IMR-90 (cell line): ENCODE data around the gene C17orf67. TPM values are rescaled to one million over a fixed set of nuclear protein-coding genes. Genes with fewer than 3 reads are reported as not detected.

Source experiments
- ATAC-seq: fragments of 200-7000 bp; cut with Tn5 transposase; 2 replicates; pipeline ENCODE4 v1.9.1; 2020; ENCODE audit warnings: low read depth, mild to moderate bottlenecking, moderate library complexity
- BruUV-seq: library from RNA; stranded (reverse); fragments of 400-500 nt; replicated peaks from 2 replicates; lab custom pipeline; 2021; lab: Mats Ljungman, UMichigan
- CTCF ChIA-PET: fragments of 300-600 bp; formaldehyde crosslinking; extraction: SDS; loops from one replicate; lab custom pipeline; 2021; ENCODE audit warnings: antibody characterized with exemption; lab: Yijun Ruan, JAX
- POLR2A ChIA-PET: fragments of 300-600 bp; sonication (Branson Sonifier 250); formaldehyde crosslinking; loops from one replicate; lab custom pipeline; 2022; ENCODE audit warnings: antibody characterized with exemption; ENCODE audit not compliant: unreplicated experiment; lab: Charles Lee
- DNase-seq: peaks from one replicate; pipeline ENCODE4 v3.0.0; 2013
- H2AFZ ChIP-seq: replicated peaks from 2 replicates; pipeline ENCODE3; 2013; ENCODE audit warnings: low read length, mild to moderate bottlenecking; ENCODE audit not compliant: poor library complexity
- H2AK5ac ChIP-seq: 2 replicates; pipeline ENCODE4 v1.6.1; 2013; ENCODE audit warnings: low read depth, low read length, inconsistent platforms
- H2AK9ac ChIP-seq: replicated peaks from 2 replicates; pipeline ENCODE3; 2013; ENCODE audit warnings: mild to moderate bottlenecking, low read depth, low read length, moderate library complexity; ENCODE audit not compliant: poor library complexity
- H2BK120ac ChIP-seq: 2 replicates; pipeline ENCODE4 v1.6.1; 2013; ENCODE audit warnings: low read depth, low read length, inconsistent platforms
- H2BK15ac ChIP-seq: 3 replicates; pipeline ENCODE4 v1.6.1; 2013; ENCODE audit warnings: low read depth, low read length, inconsistent platforms
- H2BK20ac ChIP-seq: 2 replicates; pipeline ENCODE4 v1.6.1; 2013; ENCODE audit warnings: low read depth, mild to moderate bottlenecking, inconsistent platforms, low read length, moderate library complexity
- H2BK5ac ChIP-seq: 2 replicates; pipeline ENCODE4 v1.6.1; 2013; ENCODE audit warnings: mild to moderate bottlenecking, low read depth, low read length, inconsistent platforms; ENCODE audit not compliant: poor library complexity, severe bottlenecking
- H3K14ac ChIP-seq: replicated peaks from 2 replicates; pipeline ENCODE4 v1.6.1; 2013; ENCODE audit warnings: low read depth, low read length, inconsistent platforms
- H3K18ac ChIP-seq: 2 replicates; pipeline ENCODE4 v1.6.1; 2013; ENCODE audit warnings: low read depth, low read length, control low read depth
- H3K23ac ChIP-seq: 2 replicates; pipeline ENCODE4 v1.6.1; 2013; ENCODE audit warnings: low read depth, low read length, inconsistent platforms
- H3K27ac ChIP-seq: 2 replicates; pipeline ENCODE4 v1.5.1; 2013; ENCODE audit warnings: mild to moderate bottlenecking, control low read depth, low read length; ENCODE audit not compliant: insufficient read depth
- H3K27me3 ChIP-seq: 2 replicates; pipeline ENCODE4 v1.6.1; 2013; ENCODE audit warnings: low read length; ENCODE audit not compliant: control insufficient read depth, insufficient read depth
- H3K36me3 ChIP-seq: 2 replicates; pipeline ENCODE4 v1.6.1; 2013; ENCODE audit warnings: low read length, mixed read lengths; ENCODE audit not compliant: control insufficient read depth, insufficient read depth
- H3K4ac ChIP-seq: 2 replicates; pipeline ENCODE4 v1.6.1; 2013; ENCODE audit warnings: low read depth, low read length, inconsistent platforms
- H3K4me1 ChIP-seq: 2 replicates; pipeline ENCODE4 v1.6.1; 2013; ENCODE audit warnings: low read length, mixed read lengths; ENCODE audit not compliant: control insufficient read depth, insufficient read depth
- H3K4me2 ChIP-seq: 2 replicates; pipeline ENCODE4 v1.6.1; 2013; ENCODE audit warnings: low read depth, mild to moderate bottlenecking, control low read depth, low read length, moderate library complexity
- H3K4me3 ChIP-seq: 2 replicates; pipeline ENCODE4 v1.5.1; 2013; ENCODE audit warnings: low read depth, mild to moderate bottlenecking, control low read depth, low read length, moderate library complexity; ENCODE audit not compliant: insufficient read depth
- H3K56ac ChIP-seq: 2 replicates; pipeline ENCODE4 v1.6.1; 2013; ENCODE audit warnings: low read length, inconsistent platforms; ENCODE audit not compliant: insufficient read depth; ENCODE audit errors: extremely low read depth
- H3K79me1 ChIP-seq, 2 experiments: 2 replicates each; pipeline ENCODE4 v1.6.1; 2013; ENCODE audit warnings: low read length in 2 of 2, inconsistent platforms in 1 of 2, low read depth in 1 of 2
- H3K9ac ChIP-seq: 2 replicates; pipeline ENCODE4 v1.6.1; 2013; ENCODE audit warnings: low read depth, low read length, control low read depth
- H3K9me1 ChIP-seq: 2 replicates; pipeline ENCODE4 v1.6.1; 2013; ENCODE audit warnings: low read length, inconsistent platforms; ENCODE audit not compliant: insufficient read depth
- H3K9me3 ChIP-seq: 2 replicates; pipeline ENCODE4 v1.6.1; 2013; ENCODE audit warnings: low read length; ENCODE audit not compliant: control insufficient read depth, insufficient read depth
- H4K20me1 ChIP-seq: 2 replicates; pipeline ENCODE4 v1.6.1; 2013; ENCODE audit warnings: low read length, inconsistent platforms; ENCODE audit not compliant: insufficient read depth
- H4K5ac ChIP-seq: 2 replicates; pipeline ENCODE4 v1.6.1; 2013; ENCODE audit warnings: mild to moderate bottlenecking, low read depth, low read length, control low read depth
- H4K8ac ChIP-seq, 2 experiments: 2 replicates each; pipeline ENCODE4 v1.6.1; 2013; ENCODE audit warnings: low read depth in 2 of 2, low read length in 2 of 2, control low read depth in 1 of 2, inconsistent platforms in 1 of 2
- H4K91ac ChIP-seq: 2 replicates; pipeline ENCODE4 v1.6.1; 2013; ENCODE audit warnings: low read depth, low read length, inconsistent platforms; ENCODE audit not compliant: insufficient read depth
- BHLHE40 ChIP-seq: fragments of 150-350 bp; IDR thresholded peaks from 2 replicates; pipeline ENCODE4 v1.6.1; 2016; ENCODE audit warnings: mild to moderate bottlenecking, low read depth, low read length
- CEBPB ChIP-seq: IDR thresholded peaks from 2 replicates; pipeline ENCODE4 v1.6.1; 2012; ENCODE audit warnings: low read depth, low read length, improper control_type of control experiment
- CHD1 ChIP-seq: IDR thresholded peaks from 2 replicates; pipeline ENCODE4 v1.6.1; 2012; ENCODE audit warnings: low read depth, low read length, improper control_type of control experiment
- CTCF ChIP-seq: conservative IDR thresholded peaks from 2 replicates; pipeline ENCODE4 v1.5.1; 2012; ENCODE audit warnings: mild to moderate bottlenecking, low read depth, low read length, improper control_type of control experiment
- FOS ChIP-seq: fragments of 150-350 bp; IDR thresholded peaks from 2 replicates; pipeline ENCODE4 v1.6.1; 2016; ENCODE audit warnings: low read depth, low read length
- MAFK ChIP-seq: IDR thresholded peaks from 2 replicates; pipeline ENCODE4 v1.6.1; 2012; ENCODE audit warnings: low read depth, low read length, improper control_type of control experiment
- MXI1 ChIP-seq: IDR thresholded peaks from 2 replicates; pipeline ENCODE4 v1.6.1; 2012; ENCODE audit warnings: low read depth, mild to moderate bottlenecking, low read length, moderate library complexity, borderline replicate concordance
- NFE2L2 ChIP-seq: fragments of 150-350 bp; IDR thresholded peaks from 2 replicates; pipeline ENCODE4 v1.6.1; 2016; ENCODE audit warnings: low read depth, mild to moderate bottlenecking, low read length
- RCOR1 ChIP-seq: IDR thresholded peaks from 2 replicates; pipeline ENCODE4 v1.6.1; 2012; ENCODE audit warnings: mild to moderate bottlenecking, low read length, improper control_type of control experiment; ENCODE audit not compliant: insufficient replicate concordance
- WGBS, 2 experiments: methylation state at CpG; one replicate each; pipeline versions ENCODE4 v1.1.5 to v1.1.7; 2013; ENCODE audit warnings: missing lambda C conversion rate in 2 of 2; ENCODE audit not compliant: insufficient read length in 1 of 2; ENCODE audit errors: extremely low coverage in 2 of 2; 5-methylcytosine and 5-hydroxymethylcytosine counted together
- dilution Hi-C: fragments of 300-500 bp; cut with HindIII; formaldehyde crosslinking; loops from one replicate; pipeline ENCODE4 v1.14.3; 2018; ENCODE audit warnings: low sequenced_read_pairs; ENCODE audit not compliant: unreplicated experiment
- in situ Hi-C: fragments of 300-500 bp; cut with MboI; formaldehyde crosslinking; loops from 3 replicates; pipeline ENCODE4 v1.14.3; 2019; ENCODE audit warnings: low sequenced_read_pairs, inconsistent platforms, mixed read lengths
- intact Hi-C: fragments of 100-400 bp; cut with micrococcal nuclease; formaldehyde crosslinking; loops from 2 replicates; pipeline ENCODE4 v1.10.0; 2022
- polyA plus RNA-seq, 3 experiments: library from polyadenylated mRNA; depleted of rRNA; stranded (reverse); fragments of >200 nt; gene quantifications; 2 replicates each; pipeline ENCODE4 v1.2.3, GENCODE V29; 2012; ENCODE audit warnings: low replicate concordance in 1 of 3
- total RNA-seq: library from RNA; depleted of rRNA; stranded (reverse); fragments of >200 nt; gene quantifications from 2 replicates; pipeline ENCODE4 v1.2.3, GENCODE V29; 2012
- TF ChIP-seq, protein P1 (sequence below): fragments of 150-350 bp; IDR thresholded peaks from 2 replicates; pipeline ENCODE4 v1.6.1; 2016; ENCODE audit warnings: low read depth, mild to moderate bottlenecking, low read length, moderate library complexity, borderline replicate concordance
- TF ChIP-seq, protein P2 (sequence below): fragments of 150-350 bp; IDR thresholded peaks from 2 replicates; pipeline ENCODE4 v1.6.1; 2017; ENCODE audit warnings: mild to moderate bottlenecking, antibody characterized with exemption, low read length, low read depth

Gene C17orf67
- total and polyA plus RNA-seq, 2 of the 4 experiments (the other 2 are of a cell fraction) = 0.18 to 1.1 TPM

DNA sequence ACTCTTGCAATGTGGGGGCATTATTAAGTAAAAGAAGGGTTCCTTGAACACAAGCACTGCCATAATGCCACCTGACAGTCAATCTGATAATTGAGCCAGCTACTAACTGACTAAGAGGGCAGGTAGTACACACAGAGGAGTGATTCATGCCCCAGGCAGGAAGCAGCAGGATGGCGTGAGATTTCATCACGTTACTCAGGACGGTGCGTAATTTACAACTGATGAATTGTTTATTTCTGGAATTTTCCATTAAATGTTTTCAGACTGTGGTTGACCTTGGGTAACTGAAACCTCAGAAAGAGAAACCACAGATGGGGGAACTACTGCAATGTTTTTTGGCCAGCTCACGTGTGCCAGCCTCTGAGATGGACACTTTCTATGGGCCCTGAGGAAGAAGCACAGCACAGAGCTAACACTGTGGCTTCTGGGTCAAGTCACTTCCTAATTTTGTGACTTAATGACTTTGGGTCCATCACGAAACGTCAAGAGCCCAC, 46.7 kb downstream of the C17orf67 start:
- peak overlapping the region; percentile 89 for H2BK120ac ChIP-seq
- peak; percentile 98 for DNase-seq
- H3K9me1 ChIP-seq = peaks cover 13% of the 10 kb centered on the region
- H4K8ac ChIP-seq = peak overlapping the region in 1 of 2 experiments; percentile 65; a peak in 2 of 4 replicates
- no peaks in the 10 kb centered on the region for H3K27me3 ChIP-seq
- POLR2A ChIA-PET = no interaction called here
- no peaks in the 10 kb centered on the region for H3K79me1 ChIP-seq
- H2BK20ac ChIP-seq = peak overlapping the region; percentile 91
- peak; percentile 95 for TF ChIP-seq FOS
- peak; percentile 98 for TF ChIP-seq BHLHE40
- no peak for TF ChIP-seq RCOR1
- no peak for TF ChIP-seq MAFK
- 0 out of 2 replicates have a peak, but pooled peaks have one; percentile 12 for TF ChIP-seq MXI1
- no peak for TF ChIP-seq CHD1
- TF ChIP-seq, protein P1, sequence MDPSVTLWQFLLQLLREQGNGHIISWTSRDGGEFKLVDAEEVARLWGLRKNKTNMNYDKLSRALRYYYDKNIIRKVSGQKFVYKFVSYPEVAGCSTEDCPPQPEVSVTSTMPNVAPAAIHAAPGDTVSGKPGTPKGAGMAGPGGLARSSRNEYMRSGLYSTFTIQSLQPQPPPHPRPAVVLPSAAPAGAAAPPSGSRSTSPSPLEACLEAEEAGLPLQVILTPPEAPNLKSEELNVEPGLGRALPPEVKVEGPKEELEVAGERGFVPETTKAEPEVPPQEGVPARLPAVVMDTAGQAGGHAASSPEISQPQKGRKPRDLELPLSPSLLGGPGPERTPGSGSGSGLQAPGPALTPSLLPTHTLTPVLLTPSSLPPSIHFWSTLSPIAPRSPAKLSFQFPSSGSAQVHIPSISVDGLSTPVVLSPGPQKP = no peak
- TF ChIP-seq, protein P2, sequence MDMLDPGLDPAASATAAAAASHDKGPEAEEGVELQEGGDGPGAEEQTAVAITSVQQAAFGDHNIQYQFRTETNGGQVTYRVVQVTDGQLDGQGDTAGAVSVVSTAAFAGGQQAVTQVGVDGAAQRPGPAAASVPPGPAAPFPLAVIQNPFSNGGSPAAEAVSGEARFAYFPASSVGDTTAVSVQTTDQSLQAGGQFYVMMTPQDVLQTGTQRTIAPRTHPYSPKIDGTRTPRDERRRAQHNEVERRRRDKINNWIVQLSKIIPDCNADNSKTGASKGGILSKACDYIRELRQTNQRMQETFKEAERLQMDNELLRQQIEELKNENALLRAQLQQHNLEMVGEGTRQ = peak; percentile 79; the same call in 1 of the 2 replicates
- peak; percentile 95 for TF ChIP-seq CEBPB
- TF ChIP-seq CTCF = no peak
- no peak for TF ChIP-seq NFE2L2
- intact Hi-C loops = no loop called here
- no peaks in the 10 kb centered on the region for H4K20me1 ChIP-seq
- no peak overlapping the region for H2AFZ ChIP-seq
- H3K18ac ChIP-seq = peak overlapping the region; percentile 62
- CTCF ChIA-PET = interaction anchor here (1.2 kb wide), 1 partner anchor 72 kb away, joined by 4 read pairs; no protein-coding TSS in a partner anchor
- H3K27ac ChIP-seq = peak overlapping the region; percentile 45
- H4K91ac ChIP-seq = peak overlapping the region; percentile 19; the same call in 1 of the 2 replicates
- in situ Hi-C loops = no loop called here
- H3K36me3 ChIP-seq = no peaks in the 10 kb centered on the region
- no peak overlapping the region; the same call in 1 of the 2 replicates for H3K4me2 ChIP-seq
- H3K4me1 ChIP-seq = peaks cover 15% of the 10 kb centered on the region
- peak; percentile 89 for ATAC-seq
- H2BK15ac ChIP-seq = peak overlapping the region; percentile 56; the same call in 2 of the 3 replicates
- no peak overlapping the region for H2AK9ac ChIP-seq
- no CpG with 5 or more reads among the region's 7 CpGs for WGBS, 2 experiments
- no peaks in the 10 kb centered on the region for H3K9me3 ChIP-seq
- H3K4ac ChIP-seq = peak overlapping the region; percentile 80; the same call in 1 of the 2 replicates
- peak overlapping the region; percentile 41 for H3K14ac ChIP-seq
- H2BK5ac ChIP-seq = peak overlapping the region; percentile 74
- no peak overlapping the region for H3K9ac ChIP-seq
- H3K23ac ChIP-seq = 0 out of 2 replicates have a peak overlapping the region, but pooled peaks have one; percentile 26
- dilution Hi-C loops = no loop called here
- peak overlapping the region; percentile 63; the same call in 1 of the 2 replicates for H2AK5ac ChIP-seq
- no peak overlapping the region for H3K4me3 ChIP-seq
- H3K56ac ChIP-seq = no peak overlapping the region
- no peak overlapping the region for H4K5ac ChIP-seq
- no TSS peak for BruUV-seq
